SK-N-SH (cell line): Measurements from ENCODE around the gene TMEM9. TPM values are rescaled to one million over a fixed set of nuclear protein-coding genes. Genes with fewer than 3 reads are reported as not detected.

Experiments
- CTCF ChIA-PET: fragments of 300-600, 350-600 bp; formaldehyde crosslinking; extraction: SDS; loops from one replicate; lab custom pipeline; 2021; lab: Yijun Ruan, JAX
- POLR2A ChIA-PET: fragments of 350-600 bp; sonication (Branson Sonifier 250); formaldehyde crosslinking; extraction: SDS; loops from one replicate; lab custom pipeline; 2020; ENCODE audit warnings: antibody characterized with exemption, inconsistent platforms; lab: Yijun Ruan, JAX
- DNase-seq: peaks from one replicate; pipeline ENCODE4 v3.0.0; 2012
- H2AFZ ChIP-seq: fragments of 200-600 bp; sonication (generic); 2 replicates; pipeline ENCODE4 v1.8.1; 2016; ENCODE audit warnings: antibody characterized with exemption, mild to moderate bottlenecking, low read depth
- H3F3A ChIP-seq: fragments of 200-600 bp; sonication (generic); replicated peaks from 2 replicates; pipeline ENCODE3; 2016; ENCODE audit warnings: antibody characterized with exemption, mild to moderate bottlenecking; ENCODE audit not compliant: insufficient read depth
- H3K27ac ChIP-seq, 2 experiments: fragments of 200-500 bp in 1 of 2; fragments of 200-600 bp in 1 of 2; sonication (Bioruptor generic) in 1 of 2; sonication (generic), shearing (Covaris generic) in 1 of 2; 2 replicates each; pipeline versions ENCODE4 v1.5.1 to v1.6.1; 2014 to 2016; ENCODE audit warnings: low read depth in 2 of 2, inconsistent platforms in 1 of 2, low read length in 1 of 2, mild to moderate bottlenecking in 1 of 2, mixed read lengths in 1 of 2
- H3K27me3 ChIP-seq: fragments of 200-600 bp; sonication (generic), shearing (Covaris generic); 2 replicates; pipeline ENCODE4 v1.6.1; 2016; ENCODE audit warnings: mixed run types; ENCODE audit not compliant: insufficient read depth
- H3K36me3 ChIP-seq, 2 experiments: fragments of 200-500 bp in 1 of 2; fragments of 200-600 bp in 1 of 2; sonication (Bioruptor generic) in 1 of 2; sonication (generic) in 1 of 2; replicated peaks in 1 of 2; 2 replicates each; pipeline versions ENCODE3 to v1.5.1; 2014 to 2016; ENCODE audit warnings: low read length in 1 of 2, mild to moderate bottlenecking in 1 of 2; ENCODE audit not compliant: insufficient read depth in 2 of 2, control insufficient read depth in 1 of 2
- H3K4me1 ChIP-seq, 2 experiments: fragments of 200-500 bp in 1 of 2; fragments of 200-600 bp in 1 of 2; sonication (Bioruptor generic) in 1 of 2; sonication (generic), shearing (Covaris generic) in 1 of 2; 2 replicates each; pipeline versions ENCODE4 v1.5.1 to v1.6.1; 2014 to 2016; ENCODE audit warnings: low read depth in 1 of 2, low read length in 1 of 2, mixed run types in 1 of 2; ENCODE audit not compliant: insufficient read depth in 2 of 2, control insufficient read depth in 1 of 2
- H3K4me2 ChIP-seq: fragments of 200-600 bp; sonication (generic), shearing (Covaris generic); 2 replicates; pipeline ENCODE4 v1.6.1; 2017; ENCODE audit warnings: mixed run types
- H3K4me3 ChIP-seq, 2 experiments: fragments of 200-500 bp in 1 of 2; fragments of 200-600 bp in 1 of 2; sonication (Bioruptor generic) in 1 of 2; sonication (generic), shearing (Covaris generic) in 1 of 2; 2 replicates each; pipeline versions ENCODE4 v1.5.1 to v1.8.1; 2014 to 2016; ENCODE audit warnings: low read depth in 2 of 2, inconsistent platforms in 1 of 2, low read length in 1 of 2, mild to moderate bottlenecking in 1 of 2, mixed read lengths in 1 of 2, moderate library complexity in 1 of 2
- H3K79me2 ChIP-seq: fragments of 200-600 bp; sonication (generic); 2 replicates; pipeline ENCODE4 v1.8.1; 2017; ENCODE audit warnings: mild to moderate bottlenecking; ENCODE audit not compliant: insufficient read depth
- H3K9ac ChIP-seq: fragments of 200-600 bp; sonication (generic); 2 replicates; pipeline ENCODE4 v1.6.1; 2017; ENCODE audit warnings: mixed run types
- H3K9me2 ChIP-seq: fragments of 200-600 bp; sonication (generic); 2 replicates; pipeline ENCODE4 v1.6.1; 2017; ENCODE audit warnings: mixed run types
- H3K9me3 ChIP-seq: fragments of 200-600 bp; sonication (generic); 2 replicates; pipeline ENCODE4 v1.6.1; 2017; ENCODE audit warnings: mixed run types, mild to moderate bottlenecking, moderate library complexity
- H4K20me1 ChIP-seq: fragments of 200-600 bp; sonication (generic); 2 replicates; pipeline ENCODE4 v1.6.1; 2017; ENCODE audit warnings: mild to moderate bottlenecking, mixed run types; ENCODE audit not compliant: insufficient read depth
- ELF1 ChIP-seq: IDR thresholded peaks from 2 replicates; pipeline ENCODE4 v1.4.0; 2012
- EP300 ChIP-seq, 2 experiments: IDR thresholded peaks; 2 replicates each; pipeline versions ENCODE4 v1.4.0 to v1.6.1; 2012; ENCODE audit warnings: borderline replicate concordance in 1 of 2, low read depth in 1 of 2, low read length in 1 of 2
- EZH2phosphoT487 ChIP-seq: fragments of 200-600 bp; sonication (generic); IDR thresholded peaks from 2 replicates; pipeline ENCODE4 v1.6.1; 2017; ENCODE audit warnings: low read depth, mixed run types, mild to moderate bottlenecking, antibody characterized with exemption, moderate library complexity, borderline replicate concordance
- FOXM1 ChIP-seq: IDR thresholded peaks from 2 replicates; pipeline ENCODE4 v1.4.0; 2012; ENCODE audit warnings: low read depth, mild to moderate bottlenecking
- GABPA ChIP-seq: IDR thresholded peaks from 2 replicates; pipeline ENCODE4 v1.4.0; 2012; ENCODE audit warnings: low read depth, mild to moderate bottlenecking
- GATA2 ChIP-seq: sonication (generic); formaldehyde crosslinking; IDR thresholded peaks from 2 replicates; pipeline ENCODE4 v1.5.0; 2020; ENCODE audit warnings: mild to moderate bottlenecking, missing genetic modification reagents
- JUND ChIP-seq: IDR thresholded peaks from 2 replicates; pipeline ENCODE4 v1.4.0; 2012
- MEF2A ChIP-seq: IDR thresholded peaks from 2 replicates; pipeline ENCODE4 v1.4.0; 2012; ENCODE audit warnings: low read depth, borderline replicate concordance
- MXI1 ChIP-seq: IDR thresholded peaks from 2 replicates; pipeline ENCODE4 v1.6.1; 2012; ENCODE audit warnings: mild to moderate bottlenecking, low read depth, low read length, improper control_type of control experiment
- NFIC ChIP-seq: IDR thresholded peaks from 2 replicates; pipeline ENCODE4 v1.4.0; 2012; ENCODE audit warnings: borderline replicate concordance
- NRF1 ChIP-seq: IDR thresholded peaks from 2 replicates; pipeline ENCODE4 v1.6.1; 2012; ENCODE audit warnings: low read depth, mild to moderate bottlenecking, low read length
- PBX3 ChIP-seq: IDR thresholded peaks from 2 replicates; pipeline ENCODE4; 2012
- RCOR1 ChIP-seq: fragments of 150-350 bp; IDR thresholded peaks from 2 replicates; pipeline ENCODE4 v1.6.1; 2017; ENCODE audit warnings: antibody characterized with exemption, low read length
- RFX5 ChIP-seq: IDR thresholded peaks from 2 replicates; pipeline ENCODE4 v1.6.1; 2012; ENCODE audit warnings: mild to moderate bottlenecking, improper control_type of control experiment, low read length
- RXRA ChIP-seq: IDR thresholded peaks from 2 replicates; pipeline ENCODE4 v1.4.0; 2012; ENCODE audit warnings: low read depth, mild to moderate bottlenecking, borderline replicate concordance
- SIN3A ChIP-seq: IDR thresholded peaks from 2 replicates; pipeline ENCODE4 v1.6.1; 2012; ENCODE audit warnings: low read depth, mild to moderate bottlenecking, low read length, moderate library complexity, borderline replicate concordance
- SMC3 ChIP-seq: IDR thresholded peaks from 2 replicates; pipeline ENCODE4 v1.6.1; 2012; ENCODE audit warnings: low read depth, low read length, improper control_type of control experiment
- TAF1 ChIP-seq: IDR thresholded peaks from 2 replicates; pipeline ENCODE4 v1.6.1; 2012; ENCODE audit warnings: low read depth, mild to moderate bottlenecking, low read length, moderate library complexity, borderline replicate concordance
- TCF12 ChIP-seq: IDR thresholded peaks from 2 replicates; pipeline ENCODE4 v1.4.0; 2012
- TEAD4 ChIP-seq: IDR thresholded peaks from 2 replicates; pipeline ENCODE4 v1.4.0; 2012; ENCODE audit warnings: mild to moderate bottlenecking, borderline replicate concordance; ENCODE audit not compliant: insufficient read depth
- ZBTB33 ChIP-seq: IDR thresholded peaks from 2 replicates; pipeline ENCODE4 v1.4.0; 2012; ENCODE audit warnings: low read depth, borderline replicate concordance
- WGBS: methylation state at CpG from one replicate; pipeline ENCODE4 v1.1.6; 2017; ENCODE audit warnings: low lambda C conversion rate; 5-methylcytosine and 5-hydroxymethylcytosine counted together
- polyA plus RNA-seq, 3 experiments: library from polyadenylated mRNA; depleted of rRNA; stranded (reverse); fragments of >200 nt; gene quantifications; 2 replicates each; pipeline ENCODE4 v1.2.3, GENCODE V29; 2012
- TF ChIP-seq, protein P1 (sequence below): IDR thresholded peaks from 2 replicates; pipeline ENCODE4 v1.6.1; 2012; ENCODE audit warnings: mild to moderate bottlenecking, low read depth, low read length, moderate library complexity

TMEM9 gene
- polyA plus RNA-seq, 1 of the 3 experiments (the other 2 are of a cell fraction): 126 TPM

- ChIA-PET POLR2A (no interaction called here), CTCF (no interaction called here)
- Histone ChIP-seq H2AFZ (peak within 1 kb of the TSS; percentile 81; the same call in 1 of the 2 replicates), H3K9me3 (no peaks in the 10 kb centered on the region), H4K20me1 (no peaks in the 10 kb centered on the region), H3K27ac (peak within 1 kb of the TSS in 1 of 2 experiments; percentile 66; a peak in 2 of 4 replicates), H3K27me3 (no peaks in the 10 kb centered on the region), H3K9me2 (no peaks in the 10 kb centered on the region), H3K4me1 (peaks cover 4 to 17% of the 10 kb centered on the region in 2 experiments; a peak in 2 of 4 replicates), H3K4me3 (no peak within 1 kb of the TSS), H3K9ac (no peak within 1 kb of the TSS), H3F3A (no peaks in the 10 kb centered on the region), H3K36me3 (no peaks in the 10 kb centered on the region), H3K4me2 (peak within 1 kb of the TSS; percentile 54), H3K79me2 (no peaks in the 10 kb centered on the region)
- 83% methylated on average over 8 of the region's 9 CpGs for WGBS
- TF ChIP-seq MXI1 (no peak), NFIC (no peak), ELF1 (no peak), TCF12 (no peak), SIN3A (no peak), RCOR1 (no peak), FOXM1 (no peak)
- TF ChIP-seq, protein P1, sequence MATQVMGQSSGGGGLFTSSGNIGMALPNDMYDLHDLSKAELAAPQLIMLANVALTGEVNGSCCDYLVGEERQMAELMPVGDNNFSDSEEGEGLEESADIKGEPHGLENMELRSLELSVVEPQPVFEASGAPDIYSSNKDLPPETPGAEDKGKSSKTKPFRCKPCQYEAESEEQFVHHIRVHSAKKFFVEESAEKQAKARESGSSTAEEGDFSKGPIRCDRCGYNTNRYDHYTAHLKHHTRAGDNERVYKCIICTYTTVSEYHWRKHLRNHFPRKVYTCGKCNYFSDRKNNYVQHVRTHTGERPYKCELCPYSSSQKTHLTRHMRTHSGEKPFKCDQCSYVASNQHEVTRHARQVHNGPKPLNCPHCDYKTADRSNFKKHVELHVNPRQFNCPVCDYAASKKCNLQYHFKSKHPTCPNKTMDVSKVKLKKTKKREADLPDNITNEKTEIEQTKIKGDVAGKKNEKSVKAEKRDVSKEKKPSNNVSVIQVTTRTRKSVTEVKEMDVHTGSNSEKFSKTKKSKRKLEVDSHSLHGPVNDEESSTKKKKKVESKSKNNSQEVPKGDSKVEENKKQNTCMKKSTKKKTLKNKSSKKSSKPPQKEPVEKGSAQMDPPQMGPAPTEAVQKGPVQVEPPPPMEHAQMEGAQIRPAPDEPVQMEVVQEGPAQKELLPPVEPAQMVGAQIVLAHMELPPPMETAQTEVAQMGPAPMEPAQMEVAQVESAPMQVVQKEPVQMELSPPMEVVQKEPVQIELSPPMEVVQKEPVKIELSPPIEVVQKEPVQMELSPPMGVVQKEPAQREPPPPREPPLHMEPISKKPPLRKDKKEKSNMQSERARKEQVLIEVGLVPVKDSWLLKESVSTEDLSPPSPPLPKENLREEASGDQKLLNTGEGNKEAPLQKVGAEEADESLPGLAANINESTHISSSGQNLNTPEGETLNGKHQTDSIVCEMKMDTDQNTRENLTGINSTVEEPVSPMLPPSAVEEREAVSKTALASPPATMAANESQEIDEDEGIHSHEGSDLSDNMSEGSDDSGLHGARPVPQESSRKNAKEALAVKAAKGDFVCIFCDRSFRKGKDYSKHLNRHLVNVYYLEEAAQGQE: no peak
- DNase-seq: peak; percentile 43
Measured at GRCh38 chr1:201190624-201191051, 36.4 kb upstream of the TMEM9 start, which contains the start of gene IGFN1. IGFN1 (plus strand) TSS chr1:201190824; CDS start chr1:201193294, 2,470 bp downstream.

DNA sequence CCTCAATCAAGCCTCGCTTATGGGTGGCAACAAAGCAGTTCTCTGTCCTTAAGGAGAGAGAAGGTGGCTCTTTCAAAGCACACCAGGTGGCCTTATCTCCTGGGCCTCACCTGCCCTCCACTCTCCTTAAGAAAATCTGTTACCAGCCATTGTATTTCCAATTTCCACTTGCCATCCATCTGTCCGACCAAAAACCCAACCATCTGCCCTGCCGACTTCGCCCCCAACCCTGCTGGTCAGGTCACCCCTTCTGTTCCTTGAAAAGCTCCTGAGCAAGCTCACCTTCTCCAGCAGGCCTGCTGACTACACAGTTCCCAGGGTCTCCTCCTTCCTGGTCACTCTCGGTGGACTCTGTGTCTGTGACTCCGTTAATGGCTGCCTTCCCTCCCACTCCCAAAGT is 35.7 kb upstream of the TMEM9 start:
- 83% methylated on average over 6 of the region's 6 CpGs for WGBS
- Histone ChIP-seq H3K4me3 (no peak overlapping the region), H3K36me3 (no peaks in the 10 kb centered on the region), H3K4me2 (no peak overlapping the region), H3K9ac (no peak overlapping the region), H3K27ac (no peak overlapping the region), H4K20me1 (no peaks in the 10 kb centered on the region), H3K4me1 (peaks cover 9 to 23% of the 10 kb centered on the region in 2 experiments; a peak in 3 of 4 replicates), H3F3A (no peaks in the 10 kb centered on the region), H3K79me2 (no peaks in the 10 kb centered on the region), H3K9me2 (no peaks in the 10 kb centered on the region), H3K27me3 (no peaks in the 10 kb centered on the region), H3K9me3 (no peaks in the 10 kb centered on the region), H2AFZ (no peak overlapping the region)
- DNase-seq: no peak
- TF ChIP-seq SIN3A: no peak
- no peak for TF ChIP-seq MEF2A
- no peak for TF ChIP-seq NFIC
- no peak for TF ChIP-seq EZH2phosphoT487
- no peak for TF ChIP-seq TAF1
- no peak for TF ChIP-seq EP300 (IDR thresholded peaks at IDR 0.05; ENCODE audit: borderline replicate concordance in 1 of 2, low read depth in 1 of 2, low read length in 1 of 2)
- TF ChIP-seq GATA2 (CRISPR knock-in tag): no peak
- no peak for TF ChIP-seq ELF1
- TF ChIP-seq PBX3: no peak
- TF ChIP-seq FOXM1: no peak
- TF ChIP-seq RFX5: no peak
- TF ChIP-seq RCOR1: no peak
- TF ChIP-seq RXRA: no peak
- TF ChIP-seq TEAD4: no peak
- no peak for TF ChIP-seq SMC3
- TF ChIP-seq JUND: no peak
- TF ChIP-seq ZBTB33: no peak
- TF ChIP-seq TCF12: no peak
- no peak for TF ChIP-seq GABPA
- no peak for TF ChIP-seq NRF1
- CTCF ChIA-PET: no interaction called here
- POLR2A ChIA-PET: no interaction called here
